Mesendoderm (in vitro differentiated cells): ENCODE data around the gene TMEM178B.

Experiments used
- DNase-seq: peaks from one replicate; pipeline ENCODE4 v3.0.0; 2013
- H2AK5ac ChIP-seq: 2 replicates; pipeline ENCODE4 v1.6.1; 2013; ENCODE audit warnings: low read length, inconsistent platforms
- H2BK120ac ChIP-seq: 2 replicates; pipeline ENCODE4 v1.6.1; 2013; ENCODE audit warnings: low read depth, mild to moderate bottlenecking, low read length, moderate library complexity, mixed read lengths
- H2BK15ac ChIP-seq: replicated peaks from 2 replicates; pipeline ENCODE4 v1.6.1; 2013; ENCODE audit warnings: low read depth, mild to moderate bottlenecking, moderate library complexity
- H2BK5ac ChIP-seq: 2 replicates; pipeline ENCODE4 v1.6.1; 2013; ENCODE audit warnings: low read length, inconsistent platforms
- H3K18ac ChIP-seq: 2 replicates; pipeline ENCODE4 v1.6.1; 2013; ENCODE audit warnings: mild to moderate bottlenecking, low read length, mixed read lengths
- H3K23ac ChIP-seq: one replicate; pipeline ENCODE4 v1.6.1; 2013; ENCODE audit warnings: low read length
- H3K27ac ChIP-seq: 2 replicates; pipeline ENCODE4 v1.5.1; 2013; ENCODE audit warnings: low read depth, mild to moderate bottlenecking, inconsistent platforms, low read length, moderate library complexity
- H3K27me3 ChIP-seq: 2 replicates; pipeline ENCODE4 v1.6.1; 2013; ENCODE audit warnings: low read length, control low read depth, mild to moderate bottlenecking, inconsistent platforms; ENCODE audit not compliant: insufficient read depth, poor library complexity
- H3K36me3 ChIP-seq: 2 replicates; pipeline ENCODE4 v1.6.1; 2013; ENCODE audit warnings: low read length, inconsistent platforms; ENCODE audit not compliant: control insufficient read depth, insufficient read depth
- H3K4ac ChIP-seq: one replicate; pipeline ENCODE4 v1.6.1; 2013; ENCODE audit warnings: low read depth, mild to moderate bottlenecking, low read length, moderate library complexity
- H3K4me1 ChIP-seq: 2 replicates; pipeline ENCODE4 v1.6.1; 2013; ENCODE audit warnings: low read depth, low read length, inconsistent platforms; ENCODE audit not compliant: control insufficient read depth
- H3K4me2 ChIP-seq: 2 replicates; pipeline ENCODE4 v1.6.1; 2013; ENCODE audit warnings: low read length
- H3K4me3 ChIP-seq: 2 replicates; pipeline ENCODE4 v1.5.1; 2013; ENCODE audit warnings: mild to moderate bottlenecking, low read length
- H3K56ac ChIP-seq: one replicate; pipeline ENCODE4 v1.6.1; 2013; ENCODE audit warnings: low read length
- H3K79me1 ChIP-seq: 2 replicates; pipeline ENCODE4 v1.6.1; 2013; ENCODE audit warnings: low read length, inconsistent platforms
- H3K79me2 ChIP-seq: 2 replicates; pipeline ENCODE4 v1.6.1; 2013; ENCODE audit warnings: mild to moderate bottlenecking, low read length; ENCODE audit not compliant: control insufficient read depth, insufficient read depth
- H3K9ac ChIP-seq: 2 replicates; pipeline ENCODE4 v1.6.1; 2013; ENCODE audit warnings: low read length, inconsistent platforms
- H4K5ac ChIP-seq: one replicate; pipeline ENCODE4 v1.6.1; 2013; ENCODE audit warnings: low read length
- H4K8ac ChIP-seq: one replicate; pipeline ENCODE4 v1.6.1; 2013; ENCODE audit warnings: low read depth, mild to moderate bottlenecking, control low read depth, low read length, moderate library complexity
- WGBS: extraction: QIAGEN DNeasy Blood & Tissue Kit; methylation state at CpG from one replicate; pipeline ENCODE4 v1.1.7; 2013; ENCODE audit warnings: low lambda C conversion rate, missing lambda C conversion rate; ENCODE audit not compliant: insufficient coverage; ENCODE audit errors: extremely low coverage; 5-methylcytosine and 5-hydroxymethylcytosine counted together

Gene TMEM178B

GRCh38 chr7:141411133-141411532 lies 337.3 kb downstream of the TMEM178B start:
- H3K4me2 ChIP-seq = no peak overlapping the region
- H3K27me3 ChIP-seq = no peaks in the 10 kb centered on the region
- no peaks in the 10 kb centered on the region for H3K4me1 ChIP-seq
- H3K18ac ChIP-seq = no peak overlapping the region
- no peaks in the 10 kb centered on the region for H3K36me3 ChIP-seq
- H4K5ac ChIP-seq = no peak overlapping the region
- no peak overlapping the region for H2BK15ac ChIP-seq
- no peak overlapping the region for H3K56ac ChIP-seq
- no peaks in the 10 kb centered on the region for H3K79me2 ChIP-seq
- no peak overlapping the region for H3K4me3 ChIP-seq
- H2AK5ac ChIP-seq = no peak overlapping the region
- no peak overlapping the region for H4K8ac ChIP-seq
- no peak overlapping the region for H2BK120ac ChIP-seq
- no peak overlapping the region for H3K23ac ChIP-seq
- 94% methylated on average over 2 of the region's 4 CpGs for WGBS
- no peak overlapping the region for H3K27ac ChIP-seq
- no peak overlapping the region for H3K4ac ChIP-seq
- no peak overlapping the region for H3K9ac ChIP-seq
- no peak for DNase-seq
- no peaks in the 10 kb centered on the region for H3K79me1 ChIP-seq
- no peak overlapping the region for H2BK5ac ChIP-seq

GRCh38 chr7:141415999-141416398 lies 342.1 kb downstream of the TMEM178B start:
- Histone ChIP-seq H3K79me2 (no peaks in the 10 kb centered on the region), H3K27me3 (no peaks in the 10 kb centered on the region), H2BK15ac (no peak overlapping the region), H4K5ac (no peak overlapping the region), H3K18ac (no peak overlapping the region), H3K27ac (no peak overlapping the region), H3K4me3 (no peak overlapping the region), H3K4me1 (no peaks in the 10 kb centered on the region), H2BK120ac (no peak overlapping the region), H4K8ac (no peak overlapping the region), H3K9ac (no peak overlapping the region), H3K4ac (no peak overlapping the region), H2AK5ac (no peak overlapping the region), H3K23ac (no peak overlapping the region), H2BK5ac (no peak overlapping the region), H3K79me1 (no peaks in the 10 kb centered on the region), H3K56ac (no peak overlapping the region), H3K4me2 (no peak overlapping the region), H3K36me3 (no peaks in the 10 kb centered on the region)
- WGBS = no CpG with 5 or more reads among the region's 3 CpGs
- no peak for DNase-seq

GRCh38 chr7:141416650-141417270 lies 342.9 kb downstream of the TMEM178B start:
- Histone ChIP-seq H2BK5ac (no peak overlapping the region), H3K4me2 (no peak overlapping the region), H3K79me2 (no peaks in the 10 kb centered on the region), H2BK120ac (no peak overlapping the region), H3K23ac (no peak overlapping the region), H2AK5ac (no peak overlapping the region), H3K79me1 (no peaks in the 10 kb centered on the region), H3K4ac (no peak overlapping the region), H3K36me3 (no peaks in the 10 kb centered on the region), H3K27ac (no peak overlapping the region), H3K27me3 (no peaks in the 10 kb centered on the region), H3K56ac (no peak overlapping the region), H3K9ac (no peak overlapping the region), H4K5ac (no peak overlapping the region), H3K18ac (no peak overlapping the region), H2BK15ac (no peak overlapping the region), H3K4me3 (no peak overlapping the region), H3K4me1 (no peaks in the 10 kb centered on the region), H4K8ac (no peak overlapping the region)
- WGBS = no CpG with 5 or more reads among the region's 9 CpGs
- DNase-seq = no peak

GRCh38 chr7:141417506-141417905 lies 343.6 kb downstream of the TMEM178B start:
- no peak overlapping the region for H3K9ac ChIP-seq
- no peak overlapping the region for H4K8ac ChIP-seq
- H3K56ac ChIP-seq = no peak overlapping the region
- no peak overlapping the region for H3K4me3 ChIP-seq
- H3K27me3 ChIP-seq = no peaks in the 10 kb centered on the region
- no peak overlapping the region for H2BK15ac ChIP-seq
- no peak overlapping the region for H2BK120ac ChIP-seq
- H3K79me2 ChIP-seq = no peaks in the 10 kb centered on the region
- no CpG with 5 or more reads among the region's 4 CpGs for WGBS
- H4K5ac ChIP-seq = no peak overlapping the region
- no peak overlapping the region for H3K18ac ChIP-seq
- no peak overlapping the region for H3K23ac ChIP-seq
- H3K79me1 ChIP-seq = no peaks in the 10 kb centered on the region
- no peak for DNase-seq
- no peak overlapping the region for H3K4me2 ChIP-seq
- no peak overlapping the region for H2AK5ac ChIP-seq
- H2BK5ac ChIP-seq = no peak overlapping the region
- no peaks in the 10 kb centered on the region for H3K36me3 ChIP-seq
- H3K27ac ChIP-seq = no peak overlapping the region
- H3K4me1 ChIP-seq = no peaks in the 10 kb centered on the region
- no peak overlapping the region for H3K4ac ChIP-seq

GRCh38 chr7:141418066-141418465 lies 344.2 kb downstream of the TMEM178B start:
- no CpG with 5 or more reads among the region's 1 CpG for WGBS
- H3K4me2 ChIP-seq = no peak overlapping the region
- H2BK5ac ChIP-seq = no peak overlapping the region
- no peak overlapping the region for H2BK15ac ChIP-seq
- no peak overlapping the region for H3K4ac ChIP-seq
- no peaks in the 10 kb centered on the region for H3K36me3 ChIP-seq
- H3K79me1 ChIP-seq = no peaks in the 10 kb centered on the region
- H2BK120ac ChIP-seq = no peak overlapping the region
- no peak overlapping the region for H3K27ac ChIP-seq
- no peaks in the 10 kb centered on the region for H3K4me1 ChIP-seq
- H3K79me2 ChIP-seq = no peaks in the 10 kb centered on the region
- H3K9ac ChIP-seq = no peak overlapping the region
- H3K27me3 ChIP-seq = no peaks in the 10 kb centered on the region
- no peak overlapping the region for H4K8ac ChIP-seq
- H3K18ac ChIP-seq = no peak overlapping the region
- no peak for DNase-seq
- no peak overlapping the region for H3K56ac ChIP-seq
- no peak overlapping the region for H3K23ac ChIP-seq
- no peak overlapping the region for H3K4me3 ChIP-seq
- H4K5ac ChIP-seq = no peak overlapping the region
- H2AK5ac ChIP-seq = no peak overlapping the region

- Histone ChIP-seq H3K4ac (no peak overlapping the region), H3K79me2 (no peaks in the 10 kb centered on the region), H3K4me3 (no peak overlapping the region), H3K56ac (no peak overlapping the region), H4K8ac (no peak overlapping the region), H2AK5ac (no peak overlapping the region), H3K36me3 (no peaks in the 10 kb centered on the region), H3K79me1 (no peaks in the 10 kb centered on the region), H3K27me3 (no peaks in the 10 kb centered on the region), H2BK120ac (no peak overlapping the region), H3K18ac (no peak overlapping the region), H3K9ac (no peak overlapping the region), H3K4me2 (no peak overlapping the region), H3K27ac (no peak overlapping the region), H3K23ac (no peak overlapping the region), H2BK5ac (no peak overlapping the region), H2BK15ac (no peak overlapping the region), H4K5ac (no peak overlapping the region), H3K4me1 (no peaks in the 10 kb centered on the region)
- no peak for DNase-seq
- no CpG with 5 or more reads among the region's 2 CpGs for WGBS
Measured at GRCh38 chr7:141421306-141421705, 347.4 kb downstream of the TMEM178B start.
